H1 (cell line): ENCODE data around the gene EXD3. TPM values are rescaled to one million over a fixed set of nuclear protein-coding genes. Genes with fewer than 3 reads are reported as not detected.

ENCODE experiments used
- CTCF ChIA-PET: fragments of 300-600 bp; sonication (Branson Sonifier 250); formaldehyde crosslinking; loops from one replicate; lab custom pipeline; 2021; ENCODE audit not compliant: partially characterized antibody; lab: Charles Lee
- POLR2A ChIA-PET: fragments of 300-600 bp; sonication (Branson Sonifier 250); formaldehyde crosslinking; loops from one replicate; lab custom pipeline; 2021; ENCODE audit warnings: inconsistent platforms; ENCODE audit not compliant: partially characterized antibody; lab: Charles Lee
- DNase-seq, 2 experiments: peaks; one replicate each; pipeline versions ENCODE4 v3.0.0 to v3.0.0-alpha.2; 2010 to 2022; ENCODE audit warnings: low spot score in 2 of 2, low read depth in 1 of 2, mixed read lengths in 1 of 2
- FAIRE-seq: peaks from 2 replicates; lab custom pipeline; 2011; peaks lifted over from hg19 to GRCh38; lab: Jason Lieb, UNC
- H2AFZ ChIP-seq: 2 replicates; pipeline ENCODE4 v1.8.1; 2012; ENCODE audit warnings: low read length, inconsistent platforms
- H2AK5ac ChIP-seq: 2 replicates; pipeline ENCODE4 v1.6.1; 2013; ENCODE audit warnings: low read depth, low read length
- H2BK120ac ChIP-seq: replicated peaks from 2 replicates; pipeline ENCODE3; 2013; ENCODE audit warnings: low read depth, low read length, inconsistent platforms
- H2BK12ac ChIP-seq: 2 replicates; pipeline ENCODE4 v1.6.1; 2013; ENCODE audit warnings: low read depth, low read length
- H2BK15ac ChIP-seq: 2 replicates; pipeline ENCODE4 v1.6.1; 2013; ENCODE audit warnings: low read length
- H2BK20ac ChIP-seq: 2 replicates; pipeline ENCODE4 v1.6.1; 2013; ENCODE audit warnings: low read length
- H2BK5ac ChIP-seq: 2 replicates; pipeline ENCODE4 v1.6.1; 2013; ENCODE audit warnings: low read depth, low read length
- H3K14ac ChIP-seq: 2 replicates; pipeline ENCODE4 v1.6.1; 2013; ENCODE audit warnings: inconsistent platforms; ENCODE audit not compliant: insufficient read length
- H3K18ac ChIP-seq: 2 replicates; pipeline ENCODE4 v1.6.1; 2013; ENCODE audit warnings: low read length; ENCODE audit errors: extremely low read depth
- H3K23ac ChIP-seq: 2 replicates; pipeline ENCODE4 v1.6.1; 2013; ENCODE audit warnings: inconsistent platforms; ENCODE audit not compliant: insufficient read length
- H3K23me2 ChIP-seq: 2 replicates; pipeline ENCODE4 v1.6.1; 2013; ENCODE audit warnings: low read depth, low read length
- H3K27ac ChIP-seq: 2 replicates; pipeline ENCODE4 v1.6.1; 2011; ENCODE audit warnings: low read depth, low read length, inconsistent platforms
- H3K27me3 ChIP-seq, 4 experiments: replicated peaks in 1 of 4; 1 replicate in 1 of 4; 2 replicates in 3 of 4; pipeline versions ENCODE4 v1.6.1 to v1.8.1; 2011 to 2013; ENCODE audit warnings: low read length in 3 of 4, mild to moderate bottlenecking in 3 of 4, inconsistent platforms in 2 of 4, mixed read lengths in 2 of 4, moderate library complexity in 1 of 4; ENCODE audit not compliant: control insufficient read depth in 3 of 4, insufficient read depth in 3 of 4; ENCODE audit errors: extremely low read depth in 1 of 4
- H3K36me3 ChIP-seq, 4 experiments: 2 replicates each; pipeline versions ENCODE4 v1.6.1 to v1.8.1; 2011 to 2013; ENCODE audit warnings: mild to moderate bottlenecking in 4 of 4, low read length in 3 of 4, moderate library complexity in 2 of 4, control low read depth in 1 of 4, inconsistent platforms in 1 of 4; ENCODE audit not compliant: insufficient read depth in 4 of 4, control insufficient read depth in 2 of 4
- H3K4ac ChIP-seq: replicated peaks from 2 replicates; pipeline ENCODE3; 2013; ENCODE audit warnings: low read length, low read depth, mixed read lengths, inconsistent platforms; ENCODE audit not compliant: insufficient read length
- H3K4me1 ChIP-seq, 4 experiments: replicated peaks in 1 of 4; 1 replicate in 1 of 4; 2 replicates in 3 of 4; pipeline versions ENCODE4 v1.6.1 to v1.8.1; 2011 to 2013; ENCODE audit warnings: low read length in 3 of 4, inconsistent platforms in 2 of 4, mixed read lengths in 1 of 4; ENCODE audit not compliant: insufficient read depth in 4 of 4, control insufficient read depth in 3 of 4
- H3K4me2 ChIP-seq, 2 experiments: 2 replicates each; pipeline versions ENCODE4 v1.6.1 to v1.8.1; 2011 to 2013; ENCODE audit warnings: low read depth in 2 of 2, low read length in 2 of 2, control low read depth in 1 of 2, inconsistent platforms in 1 of 2, mild to moderate bottlenecking in 1 of 2; ENCODE audit not compliant: insufficient read depth in 1 of 2
- H3K4me3 ChIP-seq, 4 experiments: fragments of 200-600, 300-600 bp in 1 of 4; sonication (generic), shearing (Covaris generic), sonication (Bioruptor Twin) in 1 of 4; 2 replicates each; pipeline versions ENCODE4 v1.5.1 to v1.8.1; 2011 to 2016; ENCODE audit warnings: low read length in 4 of 4, low read depth in 3 of 4, control low read depth in 2 of 4, inconsistent platforms in 2 of 4, mild to moderate bottlenecking in 2 of 4, mixed read lengths in 1 of 4, moderate library complexity in 1 of 4; ENCODE audit not compliant: insufficient read depth in 2 of 4; ENCODE audit errors: extremely low read depth in 1 of 4
- H3K56ac ChIP-seq: replicated peaks from 2 replicates; pipeline ENCODE3; 2013; ENCODE audit warnings: low read depth, mild to moderate bottlenecking, mixed read lengths, low read length, inconsistent platforms; ENCODE audit not compliant: insufficient read length
- H3K79me1 ChIP-seq: 2 replicates; pipeline ENCODE4 v1.6.1; 2013; ENCODE audit warnings: low read depth, low read length, control low read depth
- H3K79me2 ChIP-seq, 2 experiments: 2 replicates each; pipeline versions ENCODE4 v1.6.1 to v1.8.1; 2012 to 2013; ENCODE audit warnings: low read length in 2 of 2, mild to moderate bottlenecking in 2 of 2, inconsistent platforms in 1 of 2; ENCODE audit not compliant: insufficient read depth in 2 of 2, control insufficient read depth in 1 of 2
- H3K9ac ChIP-seq, 4 experiments: replicated peaks in 1 of 4; 1 replicate in 1 of 4; 2 replicates in 3 of 4; pipeline versions ENCODE4 v1.6.1 to v1.8.1; 2011 to 2013; ENCODE audit warnings: low read depth in 3 of 4, low read length in 3 of 4, control low read depth in 2 of 4, mild to moderate bottlenecking in 2 of 4, moderate library complexity in 2 of 4, inconsistent platforms in 1 of 4; ENCODE audit errors: extremely low read depth in 1 of 4
- H3K9me3 ChIP-seq, 2 experiments: 2 replicates each; pipeline versions ENCODE4 v1.6.1 to v1.8.1; 2012 to 2013; ENCODE audit warnings: mild to moderate bottlenecking in 2 of 2, moderate library complexity in 2 of 2, control low read depth in 1 of 2, inconsistent platforms in 1 of 2, low read depth in 1 of 2, low read length in 1 of 2, mixed read lengths in 1 of 2; ENCODE audit not compliant: insufficient read depth in 2 of 2
- H4K20me1 ChIP-seq, 2 experiments: replicated peaks in 1 of 2; 2 replicates each; pipeline versions ENCODE3 to v1.8.1; 2011 to 2013; ENCODE audit warnings: inconsistent platforms in 2 of 2, low read length in 2 of 2, mild to moderate bottlenecking in 1 of 2; ENCODE audit not compliant: insufficient read depth in 2 of 2, control insufficient read depth in 1 of 2
- H4K5ac ChIP-seq: 2 replicates; pipeline ENCODE4 v1.6.1; 2013; ENCODE audit warnings: low read length, low read depth, mixed read lengths, inconsistent platforms; ENCODE audit not compliant: insufficient read length
- H4K8ac ChIP-seq: 2 replicates; pipeline ENCODE4 v1.8.0; 2013; ENCODE audit warnings: mild to moderate bottlenecking, moderate library complexity, low read length, inconsistent platforms; ENCODE audit not compliant: insufficient read depth; ENCODE audit errors: extremely low read depth
- H4K91ac ChIP-seq: replicated peaks from 2 replicates; pipeline ENCODE3; 2013; ENCODE audit warnings: low read length, mixed read lengths, inconsistent platforms; ENCODE audit not compliant: insufficient read length
- BACH1 ChIP-seq: IDR thresholded peaks from 2 replicates; pipeline ENCODE4 v1.6.1; 2012; ENCODE audit warnings: low read length, improper control_type of control experiment
- CTBP2 ChIP-seq: IDR thresholded peaks from 2 replicates; pipeline ENCODE4 v1.7.0; 2011; ENCODE audit warnings: borderline replicate concordance, mild to moderate bottlenecking, moderate library complexity, mixed read lengths, low read length; ENCODE audit not compliant: insufficient read depth, insufficient read length
- E2F6 ChIP-seq: IDR thresholded peaks from 2 replicates; pipeline ENCODE4 v1.6.1; 2012; ENCODE audit warnings: inconsistent platforms
- GTF2F1 ChIP-seq: IDR thresholded peaks from 2 replicates; pipeline ENCODE4 v1.6.1; 2012; ENCODE audit warnings: low read depth, low read length, improper control_type of control experiment, borderline replicate concordance
- JUN ChIP-seq: IDR thresholded peaks from 2 replicates; pipeline ENCODE4 v1.6.1; 2011; ENCODE audit warnings: low read depth, mild to moderate bottlenecking, improper control_type of control experiment, low read length
- MAFK ChIP-seq: IDR thresholded peaks from 2 replicates; pipeline ENCODE4 v1.6.1; 2012; ENCODE audit warnings: low read depth, mild to moderate bottlenecking, improper control_type of control experiment, low read length
- MAX ChIP-seq: IDR thresholded peaks from 2 replicates; pipeline ENCODE4 v1.6.1; 2012; ENCODE audit warnings: inconsistent platforms
- NANOG ChIP-seq: IDR thresholded peaks from 2 replicates; pipeline ENCODE4 v1.6.1; 2011; ENCODE audit warnings: low read length, low read depth, mild to moderate bottlenecking, inconsistent platforms; ENCODE audit not compliant: insufficient read depth, poor library complexity, severe bottlenecking
- NRF1 ChIP-seq: IDR thresholded peaks from 2 replicates; pipeline ENCODE4 v1.6.1; 2011; ENCODE audit warnings: mild to moderate bottlenecking, low read depth, low read length, improper control_type of control experiment
- RBBP5 ChIP-seq: IDR thresholded peaks from 2 replicates; pipeline ENCODE4 v1.7.1; 2012; ENCODE audit warnings: low read depth, mild to moderate bottlenecking, inconsistent platforms, low read length, moderate library complexity, borderline replicate concordance
- SIN3A ChIP-seq, 2 experiments: IDR thresholded peaks in 1 of 2; conservative IDR thresholded peaks in 1 of 2; 2 replicates each; pipeline ENCODE4 v1.6.1; 2011 to 2012; ENCODE audit warnings: low read length in 2 of 2, improper control_type of control experiment in 1 of 2, low read depth in 1 of 2, mild to moderate bottlenecking in 1 of 2
- YY1 ChIP-seq: IDR thresholded peaks from 2 replicates; pipeline ENCODE4 v1.6.1; 2011; ENCODE audit warnings: low read depth, mild to moderate bottlenecking, low read length
- WGBS, 2 experiments: shearing (Covaris generic) in 1 of 2; methylation state at CpG; one replicate each; pipeline versions ENCODE4 v1.1.6 to v1.1.7; 2013 to 2015; ENCODE audit warnings: low lambda C conversion rate in 2 of 2, mixed read lengths in 2 of 2, inconsistent platforms in 1 of 2, low coverage in 1 of 2, missing lambda C conversion rate in 1 of 2; ENCODE audit not compliant: insufficient replicate concordance in 2 of 2, insufficient coverage in 1 of 2, insufficient read length in 1 of 2; ENCODE audit errors: extremely low coverage in 1 of 2, missing lambda C conversion rate in 1 of 2; 5-methylcytosine and 5-hydroxymethylcytosine counted together
- polyA plus RNA-seq, 7 experiments: library from polyadenylated mRNA; depleted of rRNA in 3 of 7; stranded (reverse) in 5 of 7; unstranded in 2 of 7; fragments of >200 nt in 5 of 7; fragments of 200-250 nt in 2 of 7; gene quantifications; 1 replicate in 5 of 7; 2 replicates in 1 of 7; 4 replicates in 1 of 7; pipeline versions ENCODE4 v1.2.1 to v1.2.3, GENCODE V29; 2011 to 2013; ENCODE audit warnings: missing spikeins in 2 of 7, mixed read lengths in 2 of 7
- total RNA-seq: library from RNA; stranded (reverse); fragmentation: NEBNext Ultra II Directional; extraction: Animal tissue kit (Norgen Biotek cat#: 25700); gene quantifications from 2 replicates; pipeline ENCODE4 v1.2.1, GENCODE V29; 2021

Gene EXD3
- total and polyA plus RNA-seq, 2 of the 8 experiments (the other 6 are each of a cell fraction or from before 2014, with no cell fraction given), result 7.2 to 9.4 TPM

DNA sequence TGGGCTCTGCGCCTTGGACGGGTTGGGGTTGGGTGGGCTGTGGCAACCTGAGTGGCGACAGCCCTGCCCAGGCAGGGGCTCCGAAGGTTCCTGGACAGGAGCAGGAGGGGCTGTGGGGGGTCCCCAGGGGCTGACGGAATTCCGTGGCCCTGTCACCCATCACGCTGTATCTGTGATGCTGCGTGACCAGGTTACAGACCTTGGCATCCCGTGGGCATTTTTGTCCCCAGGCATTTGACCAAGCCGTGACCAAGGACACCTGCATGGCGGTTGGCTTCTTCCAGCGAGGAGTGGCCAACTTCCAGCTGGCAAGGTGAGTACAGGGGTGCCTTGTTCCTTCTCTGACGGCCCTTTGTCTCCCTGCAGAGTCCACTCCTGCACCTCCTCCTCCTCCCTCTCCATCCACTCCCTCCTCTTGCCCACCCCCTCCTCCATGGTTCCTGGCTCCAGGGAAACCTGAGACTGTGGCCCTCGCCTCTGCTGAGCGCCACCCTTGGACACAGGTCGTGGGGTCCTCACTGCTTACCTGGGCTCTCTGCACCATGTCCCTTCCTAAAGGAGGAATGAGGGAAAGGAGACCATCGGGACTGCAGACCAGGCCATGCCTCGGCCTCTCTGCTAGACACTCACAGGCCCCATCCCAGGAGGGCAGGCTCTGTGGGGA, 3.2 kb upstream of the EXD3 start:
- Histone ChIP-seq H3K27me3 (peaks cover 0 to 13% (median 2%) of the 10 kb centered on the region in 4 experiments; a peak in 4 of 7 replicates), H4K20me1 (peaks cover 0 to 1% of the 10 kb centered on the region in 2 experiments), H3K36me3 (no peaks in the 10 kb centered on the region), H2BK15ac (no peak overlapping the region), H3K79me1 (no peaks in the 10 kb centered on the region), H3K4ac (no peak overlapping the region), H3K14ac (no peak overlapping the region), H3K27ac (no peak overlapping the region), H2AK5ac (no peak overlapping the region), H2BK12ac (peak overlapping the region; percentile 27; the same call in 1 of the 2 replicates), H2BK20ac (no peak overlapping the region), H3K56ac (no peak overlapping the region), H3K18ac (no peak overlapping the region), H3K23ac (no peak overlapping the region), H3K4me3 (no peak overlapping the region), H3K9me3 (no peaks in the 10 kb centered on the region), H3K4me2 (no peak overlapping the region), H4K91ac (no peak overlapping the region), H4K5ac (no peak overlapping the region), H2BK120ac (no peak overlapping the region), H3K9ac (no peak overlapping the region), H4K8ac (no peak overlapping the region), H3K23me2 (peaks cover 9% of the 10 kb centered on the region; the same call in 1 of the 2 replicates), H3K79me2 (peaks cover 0 to 5% of the 10 kb centered on the region in 2 experiments; a peak in 1 of 4 replicates), H2AFZ (no peak overlapping the region), H2BK5ac (no peak overlapping the region), H3K4me1 (peaks cover 0 to 3% (median under 1%) of the 10 kb centered on the region in 4 experiments; a peak in 3 of 7 replicates)
- CTCF ChIA-PET, result no interaction called here
- WGBS, 2 experiments, result 90% methylated on average over 16 of the region's 18 CpGs; no CpG with 5 or more reads in 1 of the 2 experiments
- no peak for DNase-seq
- POLR2A ChIA-PET, result no interaction called here
- no peak for FAIRE-seq
- TF ChIP-seq BACH1 (no peak), NANOG (no peak), RBBP5 (no peak), NRF1 (no peak), MAX (no peak), GTF2F1 (no peak), JUN (no peak), SIN3A (conservative IDR thresholded peaks at IDR 0.05 in 1 of 2, IDR thresholded peaks at IDR 0.05 in 1 of 2; ENCODE audit: low read depth in 1 of 2, low read length in 2 of 2) (no peak), YY1 (no peak), MAFK (no peak), E2F6 (no peak), CTBP2 (no peak)
